Uterus (tissue), 2 donors: ENCODE results near the gene KRTAP5-3.

Experiments
- CTCF ChIP-seq, 4 experiments: fragments of 200-600 bp in 2 of 4; fragments of 450-650 bp in 2 of 4; sonication (generic) in 2 of 4; IDR thresholded peaks; one replicate each; pipeline ENCODE4 v1.5.1; 2016 to 2019; ENCODE audit warnings: antibody characterized with exemption in 4 of 4, mild to moderate bottlenecking in 2 of 4, moderate library complexity in 1 of 4
- POLR2A ChIP-seq, 2 donors: fragments of 450-650 bp; IDR thresholded peaks; one replicate each; pipeline ENCODE4 v1.6.1; 2016; ENCODE audit warnings: antibody characterized with exemption in 2 of 2, mild to moderate bottlenecking in 1 of 2, moderate library complexity in 1 of 2

DNA sequence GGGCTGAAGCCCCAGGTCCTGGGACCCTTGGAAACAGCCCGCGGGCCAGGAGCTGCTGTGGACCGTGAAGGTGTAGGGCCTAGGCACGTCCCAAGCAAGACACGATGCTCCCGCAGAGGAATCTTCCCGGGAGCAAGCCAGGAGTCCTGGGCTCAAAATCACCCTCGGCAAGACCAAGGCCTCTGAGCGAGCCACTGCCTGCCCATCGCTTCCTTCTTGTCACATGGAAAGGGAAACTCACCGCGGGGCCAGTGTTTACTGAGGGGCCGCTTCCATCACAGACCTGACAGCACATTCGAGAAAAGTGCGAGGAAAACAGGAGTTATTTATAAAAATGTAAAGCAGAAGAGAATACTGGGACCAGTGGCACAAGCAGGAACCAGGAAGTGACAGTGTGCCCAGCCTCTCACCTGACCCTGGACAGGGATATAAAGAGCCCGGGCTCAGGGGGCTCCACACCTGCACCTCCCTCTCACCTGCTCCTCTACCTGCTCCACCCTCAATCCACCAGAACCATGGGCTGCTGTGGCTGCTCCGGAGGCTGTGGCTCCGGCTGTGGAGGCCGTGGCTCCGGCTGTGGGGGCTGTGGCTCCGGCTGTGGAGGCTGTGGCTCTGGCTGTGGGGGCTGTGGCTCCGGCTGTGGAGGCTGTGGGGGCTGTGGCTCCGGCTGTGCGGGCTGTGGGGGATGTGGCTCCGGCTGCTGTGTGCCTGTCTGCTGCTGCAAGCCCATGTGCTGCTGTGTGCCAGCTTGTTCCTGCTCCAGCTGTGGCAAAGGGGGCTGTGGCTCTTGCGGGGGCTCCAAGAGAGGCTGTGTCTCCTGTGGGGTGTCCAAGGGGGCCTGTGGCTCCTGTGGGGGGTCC is 21.3 kb upstream of the KRTAP5-3 start, which contains the start of gene KRTAP5-5:
- TF ChIP-seq CTCF (IDR thresholded peaks at IDR 0.05) (no peak), POLR2A (IDR thresholded peaks at IDR 0.05) (no peak)
